WTC11 (cell line): ENCODE measurements around the gene TRPC4AP.

Experiments used
- IRF2 ChIP-seq: sonication (generic); formaldehyde crosslinking; IDR thresholded peaks from 2 replicates; pipeline ENCODE4 v1.8.0; 2022; ENCODE audit warnings: low read depth, missing genetic modification reagents, borderline replicate concordance
- ZNF232 ChIP-seq: sonication (generic); formaldehyde crosslinking; IDR thresholded peaks from 2 replicates; pipeline ENCODE4 v1.8.0; 2022; ENCODE audit warnings: mild to moderate bottlenecking, missing genetic modification reagents
- TF ChIP-seq, protein P1 (sequence below): fragments of 200-600 bp; IDR thresholded peaks from 2 replicates; pipeline ENCODE4 v1.8.0; 2022; ENCODE audit warnings: antibody characterized with exemption
- TF ChIP-seq, protein P2 (sequence below): sonication (generic); formaldehyde crosslinking; IDR thresholded peaks from 2 replicates; pipeline ENCODE4 v1.8.1; 2022; ENCODE audit warnings: low read depth, missing genetic modification reagents, borderline replicate concordance
- TF ChIP-seq, protein P3 (sequence below): sonication (generic); formaldehyde crosslinking; IDR thresholded peaks from 2 replicates; pipeline ENCODE4 v1.8.1; 2023; ENCODE audit warnings: mild to moderate bottlenecking, missing genetic modification reagents
- TF ChIP-seq, protein P4 (sequence below): sonication (generic); formaldehyde crosslinking; IDR thresholded peaks from 2 replicates; pipeline ENCODE4 v1.8.1; 2022; ENCODE audit warnings: mild to moderate bottlenecking, missing genetic modification reagents, moderate library complexity, borderline replicate concordance
- TF ChIP-seq, protein P5 (sequence below): sonication (generic); formaldehyde crosslinking; IDR thresholded peaks from 2 replicates; pipeline ENCODE4 v1.8.0; 2022; ENCODE audit warnings: mild to moderate bottlenecking, missing genetic modification reagents
- TF ChIP-seq, protein P6 (sequence below): fragments of 250-450 bp; sonication (Bioruptor Pico); conservative IDR thresholded peaks from 2 replicates; pipeline ENCODE4 v1.9.0; 2021; ENCODE audit warnings: mild to moderate bottlenecking

DNA sequence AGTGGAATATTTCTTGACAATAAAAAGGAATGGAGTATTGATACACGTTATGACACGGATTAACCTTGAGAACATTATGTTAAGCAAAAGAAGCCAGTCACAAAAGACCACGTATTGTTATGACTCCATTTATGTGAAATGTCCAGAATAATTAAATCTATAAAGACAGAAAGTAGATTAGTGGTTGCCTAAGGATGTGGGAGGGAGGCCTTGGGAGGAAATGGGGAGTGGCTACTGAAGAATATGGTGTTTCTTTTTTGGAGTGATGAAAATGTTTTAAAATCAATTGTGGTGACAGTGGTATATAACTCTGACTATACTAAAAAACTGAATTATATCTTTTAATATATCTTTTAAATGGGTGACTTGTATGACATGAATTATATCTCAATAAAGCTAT is 30.1 kb downstream of the TRPC4AP start:
- TF ChIP-seq, protein P1, sequence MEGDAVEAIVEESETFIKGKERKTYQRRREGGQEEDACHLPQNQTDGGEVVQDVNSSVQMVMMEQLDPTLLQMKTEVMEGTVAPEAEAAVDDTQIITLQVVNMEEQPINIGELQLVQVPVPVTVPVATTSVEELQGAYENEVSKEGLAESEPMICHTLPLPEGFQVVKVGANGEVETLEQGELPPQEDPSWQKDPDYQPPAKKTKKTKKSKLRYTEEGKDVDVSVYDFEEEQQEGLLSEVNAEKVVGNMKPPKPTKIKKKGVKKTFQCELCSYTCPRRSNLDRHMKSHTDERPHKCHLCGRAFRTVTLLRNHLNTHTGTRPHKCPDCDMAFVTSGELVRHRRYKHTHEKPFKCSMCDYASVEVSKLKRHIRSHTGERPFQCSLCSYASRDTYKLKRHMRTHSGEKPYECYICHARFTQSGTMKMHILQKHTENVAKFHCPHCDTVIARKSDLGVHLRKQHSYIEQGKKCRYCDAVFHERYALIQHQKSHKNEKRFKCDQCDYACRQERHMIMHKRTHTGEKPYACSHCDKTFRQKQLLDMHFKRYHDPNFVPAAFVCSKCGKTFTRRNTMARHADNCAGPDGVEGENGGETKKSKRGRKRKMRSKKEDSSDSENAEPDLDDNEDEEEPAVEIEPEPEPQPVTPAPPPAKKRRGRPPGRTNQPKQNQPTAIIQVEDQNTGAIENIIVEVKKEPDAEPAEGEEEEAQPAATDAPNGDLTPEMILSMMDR: no peak
- TF ChIP-seq, protein P2, sequence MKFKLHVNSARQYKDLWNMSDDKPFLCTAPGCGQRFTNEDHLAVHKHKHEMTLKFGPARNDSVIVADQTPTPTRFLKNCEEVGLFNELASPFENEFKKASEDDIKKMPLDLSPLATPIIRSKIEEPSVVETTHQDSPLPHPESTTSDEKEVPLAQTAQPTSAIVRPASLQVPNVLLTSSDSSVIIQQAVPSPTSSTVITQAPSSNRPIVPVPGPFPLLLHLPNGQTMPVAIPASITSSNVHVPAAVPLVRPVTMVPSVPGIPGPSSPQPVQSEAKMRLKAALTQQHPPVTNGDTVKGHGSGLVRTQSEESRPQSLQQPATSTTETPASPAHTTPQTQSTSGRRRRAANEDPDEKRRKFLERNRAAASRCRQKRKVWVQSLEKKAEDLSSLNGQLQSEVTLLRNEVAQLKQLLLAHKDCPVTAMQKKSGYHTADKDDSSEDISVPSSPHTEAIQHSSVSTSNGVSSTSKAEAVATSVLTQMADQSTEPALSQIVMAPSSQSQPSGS (CRISPR knock-in tag): no peak
- TF ChIP-seq, protein P3, sequence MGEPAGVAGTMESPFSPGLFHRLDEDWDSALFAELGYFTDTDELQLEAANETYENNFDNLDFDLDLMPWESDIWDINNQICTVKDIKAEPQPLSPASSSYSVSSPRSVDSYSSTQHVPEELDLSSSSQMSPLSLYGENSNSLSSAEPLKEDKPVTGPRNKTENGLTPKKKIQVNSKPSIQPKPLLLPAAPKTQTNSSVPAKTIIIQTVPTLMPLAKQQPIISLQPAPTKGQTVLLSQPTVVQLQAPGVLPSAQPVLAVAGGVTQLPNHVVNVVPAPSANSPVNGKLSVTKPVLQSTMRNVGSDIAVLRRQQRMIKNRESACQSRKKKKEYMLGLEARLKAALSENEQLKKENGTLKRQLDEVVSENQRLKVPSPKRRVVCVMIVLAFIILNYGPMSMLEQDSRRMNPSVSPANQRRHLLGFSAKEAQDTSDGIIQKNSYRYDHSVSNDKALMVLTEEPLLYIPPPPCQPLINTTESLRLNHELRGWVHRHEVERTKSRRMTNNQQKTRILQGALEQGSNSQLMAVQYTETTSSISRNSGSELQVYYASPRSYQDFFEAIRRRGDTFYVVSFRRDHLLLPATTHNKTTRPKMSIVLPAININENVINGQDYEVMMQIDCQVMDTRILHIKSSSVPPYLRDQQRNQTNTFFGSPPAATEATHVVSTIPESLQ (CRISPR knock-in tag): no peak
- TF ChIP-seq, protein P4, sequence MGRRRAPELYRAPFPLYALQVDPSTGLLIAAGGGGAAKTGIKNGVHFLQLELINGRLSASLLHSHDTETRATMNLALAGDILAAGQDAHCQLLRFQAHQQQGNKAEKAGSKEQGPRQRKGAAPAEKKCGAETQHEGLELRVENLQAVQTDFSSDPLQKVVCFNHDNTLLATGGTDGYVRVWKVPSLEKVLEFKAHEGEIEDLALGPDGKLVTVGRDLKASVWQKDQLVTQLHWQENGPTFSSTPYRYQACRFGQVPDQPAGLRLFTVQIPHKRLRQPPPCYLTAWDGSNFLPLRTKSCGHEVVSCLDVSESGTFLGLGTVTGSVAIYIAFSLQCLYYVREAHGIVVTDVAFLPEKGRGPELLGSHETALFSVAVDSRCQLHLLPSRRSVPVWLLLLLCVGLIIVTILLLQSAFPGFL: no peak
- TF ChIP-seq, protein P5, sequence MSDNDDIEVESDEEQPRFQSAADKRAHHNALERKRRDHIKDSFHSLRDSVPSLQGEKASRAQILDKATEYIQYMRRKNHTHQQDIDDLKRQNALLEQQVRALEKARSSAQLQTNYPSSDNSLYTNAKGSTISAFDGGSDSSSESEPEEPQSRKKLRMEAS (CRISPR knock-in tag): no peak
- TF ChIP-seq IRF2 (no peak), ZNF232 (no peak)
- TF ChIP-seq, protein P6, sequence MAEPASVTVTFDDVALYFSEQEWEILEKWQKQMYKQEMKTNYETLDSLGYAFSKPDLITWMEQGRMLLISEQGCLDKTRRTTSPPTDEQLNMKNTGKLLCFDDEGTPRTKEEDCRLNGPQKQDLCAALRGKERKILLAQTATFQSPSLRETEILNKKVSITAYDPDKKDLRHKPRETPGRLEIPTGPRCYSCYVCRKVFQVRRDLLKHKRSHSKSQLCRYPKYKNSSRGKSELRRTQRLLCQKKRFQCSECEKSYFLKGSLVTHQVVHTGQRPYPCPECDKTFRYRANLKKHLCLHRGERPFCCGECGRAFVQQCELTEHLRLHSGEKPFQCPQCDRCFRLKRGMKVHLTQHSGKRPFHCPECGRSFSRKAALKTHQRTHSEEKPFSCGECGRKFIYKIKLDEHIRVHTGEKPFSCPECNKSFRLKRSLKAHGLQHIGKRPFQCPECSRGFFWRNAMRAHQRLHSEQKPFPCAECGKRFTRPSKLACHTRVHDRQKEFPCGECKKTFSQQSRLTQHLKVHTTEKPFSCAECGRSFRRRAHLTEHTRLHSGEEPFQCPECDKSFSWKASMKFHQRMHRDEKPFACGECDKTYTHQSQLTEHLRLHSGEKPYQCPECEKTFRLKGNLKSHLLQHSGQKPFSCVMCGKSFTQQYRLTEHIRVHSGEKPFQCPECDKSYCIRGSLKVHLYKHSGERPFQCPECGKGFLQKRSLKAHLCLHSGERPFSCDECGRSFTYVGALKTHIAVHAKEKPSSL (CRISPR knock-in tag): no peak
